Measurements from ENCODE around the gene MGST3.
A peak's percentile ranks its signal among the peaks of the same experiment; 100 is the strongest.

DNA sequence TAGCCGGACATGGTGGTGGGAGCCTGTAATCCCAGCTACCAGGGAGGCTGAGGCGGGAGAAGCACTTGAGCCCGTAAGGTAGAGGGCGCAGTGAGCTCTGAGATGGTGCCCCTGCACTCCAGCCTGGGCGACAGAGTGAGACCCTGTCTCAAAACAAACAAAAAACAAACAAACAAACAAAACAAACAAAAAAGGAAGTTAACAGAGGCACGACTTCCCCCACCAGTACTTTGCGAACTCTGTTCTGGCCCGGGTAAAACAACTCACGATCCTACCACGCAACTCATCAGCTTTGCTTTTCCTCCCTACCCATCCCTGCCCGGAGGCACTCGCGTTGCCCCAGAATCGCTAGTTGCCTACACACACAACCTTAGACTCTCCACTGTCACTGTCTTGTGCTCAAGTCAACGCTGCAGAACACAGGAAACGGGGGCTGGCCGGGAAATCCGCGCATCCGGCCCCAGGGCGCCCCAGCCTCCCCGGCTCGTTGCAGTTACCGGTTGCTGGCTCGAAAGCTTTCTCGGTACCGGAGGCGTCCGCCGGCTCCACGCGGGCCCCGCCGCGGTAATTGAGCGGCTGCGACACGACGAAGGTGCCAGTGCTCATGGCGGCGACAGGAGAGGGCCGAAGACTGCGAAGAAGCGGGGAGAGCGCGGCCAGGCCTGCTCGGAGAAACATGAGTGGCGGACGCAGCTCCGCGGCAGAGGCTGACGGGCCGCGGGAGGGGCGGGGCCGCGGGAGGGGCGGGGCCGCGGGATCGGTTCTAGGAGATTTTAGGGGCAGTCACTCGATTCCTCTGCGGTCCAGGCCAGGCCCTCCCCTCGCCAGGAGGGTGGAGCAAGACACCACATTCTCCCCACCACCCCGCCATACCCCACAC, 67.1 kb downstream of the MGST3 start, which contains the start of gene ALDH9A1:
- TF ChIP-seq, protein P1, sequence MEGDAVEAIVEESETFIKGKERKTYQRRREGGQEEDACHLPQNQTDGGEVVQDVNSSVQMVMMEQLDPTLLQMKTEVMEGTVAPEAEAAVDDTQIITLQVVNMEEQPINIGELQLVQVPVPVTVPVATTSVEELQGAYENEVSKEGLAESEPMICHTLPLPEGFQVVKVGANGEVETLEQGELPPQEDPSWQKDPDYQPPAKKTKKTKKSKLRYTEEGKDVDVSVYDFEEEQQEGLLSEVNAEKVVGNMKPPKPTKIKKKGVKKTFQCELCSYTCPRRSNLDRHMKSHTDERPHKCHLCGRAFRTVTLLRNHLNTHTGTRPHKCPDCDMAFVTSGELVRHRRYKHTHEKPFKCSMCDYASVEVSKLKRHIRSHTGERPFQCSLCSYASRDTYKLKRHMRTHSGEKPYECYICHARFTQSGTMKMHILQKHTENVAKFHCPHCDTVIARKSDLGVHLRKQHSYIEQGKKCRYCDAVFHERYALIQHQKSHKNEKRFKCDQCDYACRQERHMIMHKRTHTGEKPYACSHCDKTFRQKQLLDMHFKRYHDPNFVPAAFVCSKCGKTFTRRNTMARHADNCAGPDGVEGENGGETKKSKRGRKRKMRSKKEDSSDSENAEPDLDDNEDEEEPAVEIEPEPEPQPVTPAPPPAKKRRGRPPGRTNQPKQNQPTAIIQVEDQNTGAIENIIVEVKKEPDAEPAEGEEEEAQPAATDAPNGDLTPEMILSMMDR (conservative IDR thresholded peaks at IDR 0.05; ENCODE audit: low read depth, low read length) = peak; percentile 23; the same call in 1 of the 2 replicates
- TF ChIP-seq RAD21 (IDR thresholded peaks at IDR 0.05; ENCODE audit: low read length) (no peak), POLR2A (IDR thresholded peaks at IDR 0.05; ENCODE audit: low read depth, low read length) (peak; percentile 61; the same call in 1 of the 2 replicates)
